HepG2 (cell line): ENCODE results near the gene GAREM1. TPM values are rescaled to one million over a fixed set of nuclear protein-coding genes. Genes with fewer than 3 reads are reported as not detected.

ENCODE experiments used
- ATAC-seq: fragments of 200-7000 bp; cut with Tn5 transposase; 3 replicates; pipeline ENCODE4 v1.9.1; 2020; ENCODE audit warnings: mild to moderate bottlenecking, moderate library complexity
- BruUV-seq: library from RNA; stranded (reverse); fragments of 400-500 nt; replicated peaks from 2 replicates; lab custom pipeline; 2021; lab: Mats Ljungman, UMichigan
- CTCF ChIA-PET: fragments of 300-600 bp; formaldehyde crosslinking; extraction: SDS; loops from one replicate; lab custom pipeline; 2021; ENCODE audit warnings: low total read pairs, inconsistent platforms, low intra/inter-chr PET ratio; lab: Yijun Ruan, JAX
- POLR2A ChIA-PET: fragments of 350-600 bp; sonication (Branson Sonifier 250); formaldehyde crosslinking; loops from one replicate; lab custom pipeline; 2020; ENCODE audit warnings: antibody characterized with exemption, inconsistent platforms; lab: Yijun Ruan, JAX
- DNase-seq: peaks from one replicate; pipeline ENCODE4 v3.0.0-alpha.2; 2015; ENCODE audit warnings: low spot score
- FAIRE-seq: peaks from 3 replicates; lab custom pipeline; 2011; peaks lifted over from hg19 to GRCh38; lab: Jason Lieb, UNC
- H2AFZ ChIP-seq: one replicate; pipeline ENCODE4 v1.6.1; 2011; ENCODE audit warnings: low read length, inconsistent platforms
- H3K27ac ChIP-seq: fragments of 300-600 bp; 3 replicates; pipeline ENCODE4 v1.8.0; 2011; ENCODE audit warnings: mixed run types, mild to moderate bottlenecking, mixed read lengths, low read length, inconsistent platforms; ENCODE audit not compliant: insufficient read depth; ENCODE audit errors: extremely low read length
- H3K27me3 ChIP-seq, 2 experiments: fragments of 200-600 bp in 1 of 2; 2 replicates in 1 of 2; 3 replicates in 1 of 2; pipeline versions ENCODE4 v1.6.0 to v1.8.0; 2011; ENCODE audit warnings: low read length in 2 of 2, mild to moderate bottlenecking in 2 of 2, moderate library complexity in 2 of 2, inconsistent platforms in 1 of 2; ENCODE audit not compliant: insufficient read depth in 2 of 2, control insufficient read depth in 1 of 2
- H3K36me3 ChIP-seq, 2 experiments: fragments of 200-600 bp in 1 of 2; replicated peaks in 1 of 2; 2 replicates in 1 of 2; 3 replicates in 1 of 2; pipeline versions ENCODE4 v1.5.1 to v1.8.0; 2011; ENCODE audit warnings: low read length in 2 of 2, inconsistent platforms in 1 of 2; ENCODE audit not compliant: insufficient read depth in 2 of 2, control insufficient read depth in 1 of 2
- H3K4me1 ChIP-seq: 2 replicates; pipeline ENCODE4 v1.5.1; 2012; ENCODE audit warnings: low read length, inconsistent platforms; ENCODE audit not compliant: insufficient read depth
- H3K4me2 ChIP-seq: 2 replicates; pipeline ENCODE4 v1.6.0; 2011; ENCODE audit warnings: low read depth, low read length, inconsistent platforms
- H3K4me3 ChIP-seq, 3 experiments: fragments of 200-600 bp in 1 of 3; sonication (generic), shearing (Covaris generic) in 1 of 3; replicated peaks in 1 of 3; 2 replicates each; pipeline ENCODE4 v1.5.1; 2011 to 2016; ENCODE audit warnings: low read length in 3 of 3, inconsistent platforms in 2 of 3, low read depth in 2 of 3, mild to moderate bottlenecking in 2 of 3, control low read depth in 1 of 3, mixed read lengths in 1 of 3; ENCODE audit not compliant: insufficient read depth in 1 of 3
- H3K79me2 ChIP-seq: one replicate; pipeline ENCODE4 v1.6.1; 2011; ENCODE audit warnings: low read length, inconsistent platforms; ENCODE audit not compliant: insufficient read depth
- H3K9ac ChIP-seq: 2 replicates; pipeline ENCODE4 v1.6.0; 2011; ENCODE audit warnings: mild to moderate bottlenecking, low read depth, low read length, inconsistent platforms; ENCODE audit not compliant: insufficient read depth
- H3K9me3 ChIP-seq: 2 replicates; pipeline ENCODE4 v1.5.1; 2012; ENCODE audit warnings: mild to moderate bottlenecking, low read length
- H4K20me1 ChIP-seq: 2 replicates; pipeline ENCODE4 v1.6.0; 2011; ENCODE audit warnings: inconsistent platforms, mild to moderate bottlenecking, low read length, moderate library complexity; ENCODE audit not compliant: insufficient read depth
- HNRNPK ChIP-seq: fragments of 200-400 bp; formaldehyde crosslinking; IDR thresholded peaks from 2 replicates; pipeline ENCODE4 v1.6.1; 2018; ENCODE audit warnings: low read length, low read depth, moderate library complexity, mild to moderate bottlenecking; ENCODE audit not compliant: poor library complexity, severe bottlenecking
- ISL2 ChIP-seq: sonication (generic); formaldehyde crosslinking; IDR thresholded peaks from 2 replicates; pipeline ENCODE4 v1.5.0; 2020; ENCODE audit warnings: missing genetic modification reagents
- MTA3 ChIP-seq: sonication (generic); formaldehyde crosslinking; IDR thresholded peaks from 2 replicates; pipeline ENCODE4 v1.4.0; 2020; ENCODE audit warnings: missing genetic modification reagents
- RBAK ChIP-seq: sonication (generic); formaldehyde crosslinking; IDR thresholded peaks from 2 replicates; pipeline ENCODE4 v1.5.1; 2020; ENCODE audit warnings: mild to moderate bottlenecking, missing genetic modification reagents
- RERE ChIP-seq: IDR thresholded peaks from 2 replicates; pipeline ENCODE4 v1.6.1; 2016; ENCODE audit warnings: low read depth, missing genetic modification reagents, missing compliant biosample characterization
- RFX5 ChIP-seq: IDR thresholded peaks from 2 replicates; pipeline ENCODE4 v1.6.1; 2011; ENCODE audit warnings: low read depth, low read length, improper control_type of control experiment
- SATB2 ChIP-seq: sonication (generic); formaldehyde crosslinking; IDR thresholded peaks from 2 replicates; pipeline ENCODE4 v1.5.0; 2020; ENCODE audit warnings: missing genetic modification reagents
- ZC3H4 ChIP-seq: sonication (generic); formaldehyde crosslinking; IDR thresholded peaks from 2 replicates; pipeline ENCODE4 v1.4.0; 2020; ENCODE audit warnings: missing genetic modification reagents, borderline replicate concordance
- ZMYM4 ChIP-seq: sonication (generic); formaldehyde crosslinking; IDR thresholded peaks from 2 replicates; pipeline ENCODE4 v1.8.1; 2023; ENCODE audit warnings: mild to moderate bottlenecking, missing genetic modification reagents
- ZNF234 ChIP-seq: sonication (generic); formaldehyde crosslinking; conservative IDR thresholded peaks from 2 replicates; pipeline ENCODE4 v1.5.1; 2020; ENCODE audit warnings: mild to moderate bottlenecking, missing genetic modification reagents
- ZNF674 ChIP-seq: sonication (generic); formaldehyde crosslinking; IDR thresholded peaks from 2 replicates; pipeline ENCODE4 v1.5.0; 2020; ENCODE audit warnings: low read depth, mild to moderate bottlenecking, missing genetic modification reagents
- ZNF709 ChIP-seq: sonication (generic); formaldehyde crosslinking; IDR thresholded peaks from 2 replicates; pipeline ENCODE4 v1.5.0; 2020; ENCODE audit warnings: mild to moderate bottlenecking, missing genetic modification reagents
- WGBS: methylation state at CpG from one replicate; pipeline ENCODE4 v1.1.6; 2017; ENCODE audit warnings: low lambda C conversion rate; 5-methylcytosine and 5-hydroxymethylcytosine counted together
- in situ Hi-C: cut with HindIII; loops from 2 replicates; pipeline ENCODE4 v1.10.0; 2017; ENCODE audit warnings: low pct_unique_long_range_greater_than_20kb; ENCODE audit not compliant: extremely low pct_ligation_motif_present
- intact Hi-C: fragments of 100-400 bp; cut with micrococcal nuclease; formaldehyde crosslinking; loops from one replicate; pipeline ENCODE4 v1.10.0; 2022; ENCODE audit not compliant: unreplicated experiment
- polyA plus RNA-seq, 8 experiments: library from polyadenylated mRNA; depleted of rRNA in 3 of 8; stranded (reverse) in 7 of 8; unstranded in 1 of 8; fragments of >200 nt; fragmentation: Illumina TruSeq in 4 of 8; extraction: Trizol in 4 of 8; gene quantifications; 2 replicates each; pipeline versions ENCODE4 v1.2.1 to v1.2.3, GENCODE V29; 2011 to 2016; ENCODE audit warnings: low read depth in 4 of 8, missing spikeins in 1 of 8, mixed read lengths in 1 of 8; ENCODE audit not compliant: insufficient read depth in 1 of 8
- total RNA-seq, 5 experiments: library from RNA; depleted of rRNA; stranded (reverse); fragments of >200 nt; fragmentation: Illumina TruSeq; extraction: Trizol; gene quantifications; 2 replicates each; pipeline ENCODE4 v1.2.3, GENCODE V29; 2016; ENCODE audit warnings: low read depth in 1 of 5
- TF ChIP-seq, protein P1 (sequence below): sonication (generic); formaldehyde crosslinking; IDR thresholded peaks from 2 replicates; pipeline ENCODE4 v1.4.0; 2020; ENCODE audit warnings: missing genetic modification reagents; ENCODE audit errors: not compliant biosample characterization
- TF ChIP-seq, protein P2 (sequence below): sonication (generic); formaldehyde crosslinking; IDR thresholded peaks from 2 replicates; pipeline ENCODE4 v1.8.0; 2022; ENCODE audit warnings: mild to moderate bottlenecking, missing genetic modification reagents, moderate library complexity

The GAREM1 gene
- total and polyA plus RNA-seq, 2 of the 13 experiments (the other 11 are each of a cell fraction or from before 2014, with no cell fraction given): 2.5 to 2.9 TPM

- in situ Hi-C loops: no loop called here
- H2AFZ ChIP-seq: no peak overlapping the region
Observed at GRCh38 chr18:32252141-32252860, 218.4 kb downstream of the GAREM1 start.

DNA sequence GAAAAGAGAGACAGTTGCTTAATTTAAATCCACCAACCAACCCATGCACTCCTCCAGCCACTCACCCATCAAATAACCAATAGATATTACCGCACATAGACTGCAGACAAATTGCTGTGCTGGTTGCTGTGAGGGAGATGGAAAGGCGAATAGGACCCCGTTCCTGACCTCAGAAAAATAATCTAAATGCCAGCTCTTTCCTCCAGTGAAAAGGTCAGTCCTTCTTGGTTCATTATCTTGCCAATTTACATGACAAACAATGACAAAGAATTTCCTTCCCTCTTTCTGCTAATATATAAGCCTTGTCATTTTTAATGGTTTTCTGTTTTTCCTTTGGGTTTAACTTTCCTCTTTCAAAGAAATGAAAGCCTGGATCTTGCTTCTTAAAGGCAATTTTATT, 219.2 kb downstream of the GAREM1 start:
- intact Hi-C loops: no loop called here
- CTCF ChIA-PET: no interaction called here
- Histone ChIP-seq H3K79me2 (no peaks in the 10 kb centered on the region), H2AFZ (no peak overlapping the region), H3K9ac (no peak overlapping the region), H3K4me1 (no peaks in the 10 kb centered on the region), H3K4me3 (no peak overlapping the region), H4K20me1 (no peaks in the 10 kb centered on the region), H3K27me3 (peaks cover 0 to 3% of the 10 kb centered on the region in 2 experiments; a peak in 1 of 5 replicates), H3K27ac (no peak overlapping the region), H3K36me3 (no peaks in the 10 kb centered on the region), H3K9me3 (no peaks in the 10 kb centered on the region), H3K4me2 (no peak overlapping the region)
- DNase-seq (no peak), ATAC-seq (no peak), FAIRE-seq (no peak)
- in situ Hi-C loops: no loop called here
- BruUV-seq: no TSS peak
- 61% methylated on average over 3 of the region's 3 CpGs for WGBS
- POLR2A ChIA-PET: interaction anchor here (1.6 kb wide), 1 partner anchor 219 kb away, joined by 3 read pairs; the partner anchor contains the start of gene GAREM1
- TF ChIP-seq ISL2 (CRISPR knock-in tag) (no peak), ZNF709 (CRISPR knock-in tag) (no peak), ZNF234 (no peak), RERE (no peak), ZMYM4 (CRISPR knock-in tag) (no peak), SATB2 (CRISPR knock-in tag) (no peak), ZNF674 (CRISPR knock-in tag) (no peak)
- TF ChIP-seq, protein P1, sequence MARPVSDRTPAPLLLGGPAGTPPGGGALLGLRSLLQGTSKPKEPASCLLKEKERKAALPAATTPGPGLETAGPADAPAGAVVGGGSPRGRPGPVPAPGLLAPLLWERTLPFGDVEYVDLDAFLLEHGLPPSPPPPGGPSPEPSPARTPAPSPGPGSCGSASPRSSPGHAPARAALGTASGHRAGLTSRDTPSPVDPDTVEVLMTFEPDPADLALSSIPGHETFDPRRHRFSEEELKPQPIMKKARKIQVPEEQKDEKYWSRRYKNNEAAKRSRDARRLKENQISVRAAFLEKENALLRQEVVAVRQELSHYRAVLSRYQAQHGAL (CRISPR knock-in tag): no peak

More at GRCh38 chr18:32252141-32252860, 218.4 kb downstream of the GAREM1 start:
- Histone ChIP-seq H3K9ac (no peak overlapping the region), H3K4me1 (no peaks in the 10 kb centered on the region), H3K9me3 (no peaks in the 10 kb centered on the region), H4K20me1 (no peaks in the 10 kb centered on the region), H3K79me2 (no peaks in the 10 kb centered on the region), H3K36me3 (no peaks in the 10 kb centered on the region), H3K4me2 (no peak overlapping the region), H3K27me3 (peaks cover 0 to 3% of the 10 kb centered on the region in 2 experiments; a peak in 1 of 5 replicates), H3K4me3 (no peak overlapping the region), H3K27ac (no peak overlapping the region)
- DNase-seq (no peak), ATAC-seq (no peak), FAIRE-seq (no peak)
- 6% methylated on average over 8 of the region's 8 CpGs for WGBS
- no TSS peak for BruUV-seq
- intact Hi-C loops: no loop called here
- ChIA-PET CTCF (no interaction called here), POLR2A (interaction anchor here (1.6 kb wide), 1 partner anchor 218 kb away, joined by 3 read pairs; the partner anchor contains the start of gene GAREM1)
- no peak for TF ChIP-seq RBAK (CRISPR knock-in tag)
- TF ChIP-seq MTA3: no peak
- no peak for TF ChIP-seq RFX5
- TF ChIP-seq, protein P2, sequence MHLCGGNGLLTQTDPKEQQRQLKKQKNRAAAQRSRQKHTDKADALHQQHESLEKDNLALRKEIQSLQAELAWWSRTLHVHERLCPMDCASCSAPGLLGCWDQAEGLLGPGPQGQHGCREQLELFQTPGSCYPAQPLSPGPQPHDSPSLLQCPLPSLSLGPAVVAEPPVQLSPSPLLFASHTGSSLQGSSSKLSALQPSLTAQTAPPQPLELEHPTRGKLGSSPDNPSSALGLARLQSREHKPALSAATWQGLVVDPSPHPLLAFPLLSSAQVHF (CRISPR knock-in tag): no peak
- TF ChIP-seq ZC3H4 (CRISPR knock-in tag): no peak
- TF ChIP-seq HNRNPK: no peak
